NCI-H2107 treated with DMSO at 0.1 percent for 48 hours (cell line): ENCODE data around the gene RASGEF1C.
"Not testable (repeated sequence)": the region's sequence is repeated elsewhere in the genome, so short reads cannot be mapped to it uniquely, and the experiment has no call there.

Experiments used
- DNase-seq: peaks from one replicate; lab custom pipeline; 2025; ENCODE audit not compliant: unreplicated experiment; lab: John Stamatoyannopoulos, UW

The RASGEF1C gene

DNA sequence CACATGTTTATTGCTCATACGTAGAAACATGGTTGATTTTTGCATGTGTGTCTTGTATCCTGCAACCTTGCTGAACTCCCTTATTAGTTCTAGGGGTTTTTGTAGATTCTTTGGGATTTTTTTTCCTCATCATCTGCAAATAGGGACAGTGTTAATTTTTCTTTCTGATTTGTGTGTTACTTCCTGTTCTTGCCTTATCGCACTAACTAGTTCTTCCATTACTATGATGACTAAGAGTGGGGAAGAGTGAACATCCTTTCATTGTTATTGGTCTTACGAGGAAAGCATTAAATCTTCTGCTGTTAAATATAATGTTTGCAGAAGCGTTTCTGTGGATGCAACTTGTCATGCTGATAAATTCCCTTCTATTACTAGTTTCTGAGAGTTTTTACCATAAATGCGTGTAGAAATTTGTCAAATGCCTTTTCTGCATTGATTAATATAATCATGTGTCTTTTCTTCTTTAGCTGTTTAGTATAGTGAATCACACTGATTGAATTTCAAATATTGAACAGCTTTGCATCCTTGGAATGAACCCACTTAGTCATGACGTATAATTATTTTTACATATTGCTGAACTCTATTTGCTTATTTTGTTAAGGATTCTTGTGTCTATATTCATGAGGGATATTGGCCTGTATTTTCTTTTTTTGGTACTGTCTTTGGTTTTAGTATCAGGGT is 105.4 kb downstream of the RASGEF1C start:
- DNase-seq: no peak

DNA sequence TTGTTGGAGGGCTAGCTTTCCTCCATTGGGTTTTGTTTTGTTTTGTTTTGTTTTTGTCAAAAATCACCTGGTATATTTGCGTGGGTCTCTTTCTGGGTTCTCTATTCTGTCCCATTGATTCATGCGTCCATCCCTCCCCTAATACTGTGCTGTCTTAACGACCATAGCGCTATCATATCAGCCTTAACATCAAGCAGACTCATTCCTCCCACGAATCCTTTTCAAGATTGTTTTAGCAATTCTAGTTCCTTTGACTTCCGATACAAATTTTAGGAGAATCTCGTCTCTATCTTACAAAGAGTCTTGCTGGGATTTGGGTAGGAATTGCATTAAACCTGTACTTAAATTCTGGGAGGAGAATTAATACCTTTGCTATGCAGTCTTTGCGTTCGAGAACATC is 106.4 kb downstream of the RASGEF1C start:
- no peak for DNase-seq

DNA sequence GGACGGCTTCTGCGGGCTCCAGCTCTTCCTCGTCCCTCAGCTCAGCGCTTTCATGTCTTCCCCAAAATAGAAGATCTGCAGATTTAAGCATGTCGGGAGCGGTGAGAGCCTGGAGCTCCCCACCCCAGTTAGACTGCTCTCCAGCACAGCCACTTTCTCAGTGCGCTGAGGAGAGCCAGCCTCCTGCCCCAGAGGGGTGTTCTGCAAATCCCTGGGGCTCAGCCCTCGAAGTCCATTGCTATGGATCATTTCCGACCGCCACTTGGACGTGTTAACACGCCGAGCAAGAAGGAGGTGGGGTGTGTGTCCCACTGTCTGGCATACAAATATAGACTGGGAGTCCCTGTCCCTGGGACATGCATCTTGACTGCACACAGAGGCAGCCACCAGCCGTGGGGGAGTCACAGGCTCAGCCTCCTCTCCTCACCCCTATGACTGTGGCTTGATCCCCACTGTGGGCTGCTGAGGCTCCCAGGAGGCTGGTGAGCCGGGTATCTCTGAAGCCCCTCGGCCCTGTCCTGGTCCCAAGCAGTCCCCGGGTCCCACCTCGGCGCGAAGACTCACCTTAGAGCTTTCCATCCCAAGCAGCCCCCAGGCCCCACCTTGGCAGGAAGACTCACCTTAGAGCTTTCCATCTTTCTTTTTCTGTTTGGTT is 107.4 kb downstream of the RASGEF1C start:
- DNase-seq: no peak

DNA sequence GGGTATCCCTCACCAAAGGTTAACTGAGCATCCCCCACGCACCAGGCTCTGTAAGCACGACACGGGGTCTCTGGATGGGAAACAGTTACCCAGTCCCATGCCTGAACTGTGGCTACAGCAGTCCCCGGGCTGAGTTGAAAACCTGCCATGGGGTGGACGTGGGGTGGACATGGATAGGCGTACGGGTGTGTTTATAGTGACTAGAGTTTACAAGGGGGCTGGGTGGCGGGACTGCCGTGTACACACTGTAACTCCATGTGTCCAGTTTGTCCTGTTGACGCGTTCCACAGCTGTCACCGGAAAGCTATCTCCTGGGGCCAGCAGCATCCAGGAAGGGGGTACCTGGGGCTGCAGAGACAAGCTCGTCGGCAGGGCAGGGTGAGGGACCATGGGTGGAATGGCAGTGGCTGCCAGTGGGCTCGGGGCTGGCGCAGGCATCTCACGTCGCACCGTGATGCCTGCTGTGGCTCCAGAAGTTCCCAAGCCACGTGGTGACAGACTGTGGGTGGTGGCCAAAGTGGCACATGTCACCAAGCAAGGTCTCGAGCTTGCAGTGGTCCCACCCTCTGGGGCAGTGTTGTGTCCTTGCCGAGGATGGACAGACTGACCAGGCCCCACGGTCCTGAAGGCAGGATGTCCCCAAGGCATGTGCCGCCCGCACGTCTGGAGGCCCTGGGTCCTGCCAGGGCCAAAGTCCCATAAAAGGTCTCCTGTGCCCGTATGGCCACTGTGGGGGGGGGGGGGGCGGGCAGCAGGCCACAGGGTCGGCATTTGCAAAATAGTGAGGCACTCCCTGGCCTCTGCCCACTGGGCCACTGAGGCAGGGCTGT is 108.2 kb downstream of the RASGEF1C start:
- no peak for DNase-seq

DNA sequence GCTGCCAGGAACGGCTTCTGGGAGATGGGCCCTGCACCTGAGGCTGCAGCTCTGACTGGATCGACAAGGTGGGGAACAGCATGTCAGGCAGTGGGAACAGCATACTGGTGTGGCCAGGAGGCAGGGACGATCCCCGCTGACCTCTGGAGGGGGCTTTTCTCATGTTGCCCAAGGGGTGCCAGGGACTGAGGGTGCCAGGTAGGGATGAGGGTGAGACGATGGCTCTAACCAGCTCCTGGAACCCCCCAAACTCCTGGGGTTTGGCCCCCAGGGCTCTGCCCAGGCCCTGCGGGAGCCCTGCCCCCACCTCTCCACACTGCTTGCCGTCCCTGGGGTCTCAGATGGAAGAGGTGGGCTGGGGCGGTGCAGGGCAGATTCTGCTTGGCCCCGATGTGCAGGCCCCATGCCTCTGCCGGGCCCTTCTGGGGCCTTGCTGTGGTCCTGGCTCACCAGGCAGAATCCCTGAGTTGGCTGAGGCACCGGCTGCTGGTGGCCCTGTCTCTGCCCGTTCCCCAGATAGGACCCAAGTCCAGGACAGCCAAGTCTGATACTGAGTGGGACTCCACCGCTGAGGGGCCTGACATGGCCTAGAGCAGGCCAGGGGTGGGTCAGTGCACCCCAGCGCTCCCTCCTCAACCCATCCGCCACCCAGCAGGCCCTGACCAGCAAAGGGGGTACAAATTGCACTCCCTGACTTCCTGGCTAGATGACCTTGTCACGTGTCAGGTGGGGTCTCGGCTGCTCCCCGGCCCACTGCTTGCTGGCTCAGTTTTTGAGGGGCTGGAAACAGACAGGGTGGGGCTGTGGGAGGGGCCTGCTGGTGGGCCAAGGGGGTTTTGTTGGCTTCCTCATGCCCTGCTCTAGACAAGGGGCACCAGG is 109.0 kb downstream of the RASGEF1C start:
- DNase-seq: no peak

DNA sequence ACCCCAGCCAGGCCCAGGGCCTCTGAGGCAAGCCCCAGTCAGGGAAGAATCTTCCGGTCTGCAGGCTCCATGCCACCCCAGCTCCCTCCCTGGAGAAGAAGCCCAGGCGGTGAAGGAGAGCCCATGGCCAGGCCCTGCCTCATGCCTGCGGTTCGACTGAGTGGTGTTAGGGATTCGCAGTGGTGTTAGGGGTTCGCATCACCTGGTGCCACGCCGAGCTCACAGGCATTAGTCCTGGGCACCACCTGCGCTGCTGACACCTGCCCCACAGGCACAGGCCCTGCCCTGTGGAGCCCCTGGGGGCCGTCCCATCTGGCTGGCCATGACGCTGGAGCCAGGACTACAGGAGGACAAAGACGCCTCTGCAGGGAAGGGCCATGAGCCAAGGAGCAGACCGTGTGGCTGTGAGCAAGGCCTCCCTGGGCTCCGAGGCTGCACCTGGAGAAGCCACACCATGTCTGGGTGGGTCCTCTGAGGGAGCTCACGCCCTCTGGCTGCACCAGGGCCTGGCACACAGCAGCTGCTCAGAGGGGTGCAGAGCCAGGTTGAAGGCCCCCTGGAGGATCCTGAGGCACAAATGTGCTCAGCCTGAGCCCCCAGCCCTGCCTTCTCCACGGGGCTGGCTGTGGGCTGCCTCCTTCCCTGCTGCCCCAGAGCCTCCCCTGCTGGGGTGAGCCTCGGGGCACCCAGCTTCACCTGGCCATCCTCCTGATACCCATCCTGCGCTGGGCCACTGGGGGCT is 109.8 kb downstream of the RASGEF1C start:
- no peak for DNase-seq

DNA sequence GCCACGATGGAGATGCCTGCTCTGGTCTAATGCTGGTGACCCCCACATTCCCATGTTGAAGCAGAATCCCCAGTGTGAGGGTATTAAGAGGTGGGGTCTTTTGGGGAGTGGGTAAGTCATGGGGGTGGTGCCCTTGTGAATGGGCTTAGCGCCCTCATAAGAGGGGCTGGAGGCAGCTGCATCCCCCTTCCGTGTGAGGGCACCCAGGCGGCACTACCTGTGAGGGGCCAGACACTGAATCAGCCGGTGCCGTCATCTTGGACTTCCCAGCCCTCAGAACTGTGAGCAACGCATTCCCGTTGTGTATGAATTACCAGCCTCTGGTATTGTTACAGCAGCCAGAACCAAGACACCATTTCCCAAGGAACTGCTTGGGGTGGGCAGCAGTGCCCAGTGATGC is 110.5 kb downstream of the RASGEF1C start:
- no peak for DNase-seq

DNA sequence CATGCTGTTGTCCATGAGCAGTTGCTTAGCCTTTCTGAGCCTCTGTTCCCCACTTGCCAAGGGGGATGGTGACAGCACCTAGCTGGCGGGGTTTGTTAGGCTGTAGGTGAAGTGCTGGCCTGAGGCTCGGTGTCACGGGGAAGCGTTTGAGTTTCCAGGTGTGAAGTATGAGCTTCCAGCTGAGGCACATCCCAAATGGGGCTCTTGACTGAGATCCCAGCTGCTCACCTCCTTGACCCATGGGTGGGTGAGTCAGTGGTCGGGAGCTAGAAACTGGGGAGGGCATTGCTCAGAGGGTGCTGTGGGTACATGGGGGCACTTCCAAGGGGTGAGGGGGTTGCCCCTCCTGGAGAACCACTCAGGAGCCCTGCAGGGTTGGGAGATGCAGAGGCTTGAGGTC is 111.1 kb downstream of the RASGEF1C start:
- DNase-seq: no peak

DNA sequence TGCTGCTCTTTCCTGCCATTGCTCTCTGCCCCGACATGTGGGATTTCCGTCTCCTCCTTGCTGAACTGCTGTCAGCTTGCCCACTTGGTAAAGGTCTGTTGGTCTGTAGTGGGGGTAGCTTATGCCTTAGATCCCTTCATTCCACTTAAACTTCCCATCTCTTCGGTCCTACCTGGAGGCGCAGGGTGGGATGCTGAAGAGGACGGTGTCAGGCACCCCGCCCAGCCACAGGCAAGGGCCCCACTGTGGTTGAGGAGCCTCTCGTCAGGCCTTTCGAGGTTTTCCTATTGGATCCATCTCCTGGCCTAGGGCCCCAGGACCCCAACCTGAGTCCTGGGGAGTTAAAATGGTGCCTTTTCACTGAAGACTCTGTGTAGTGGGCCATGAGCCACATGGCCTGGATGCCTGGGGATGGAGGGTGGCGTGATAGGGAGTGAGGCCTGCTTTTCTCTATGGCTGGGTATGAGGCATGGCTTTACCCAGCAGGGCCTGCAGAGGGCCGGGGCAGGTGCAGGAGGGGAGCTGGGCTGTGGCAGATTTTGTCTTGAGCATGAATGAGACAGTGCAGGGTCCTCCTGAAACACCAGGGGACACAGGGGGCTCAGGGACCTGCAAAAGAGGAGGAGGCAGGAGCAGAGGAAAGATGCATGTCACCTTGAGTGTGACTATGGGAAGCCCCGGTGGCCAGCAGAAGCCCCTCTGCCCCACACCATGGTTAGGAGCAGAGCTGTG is 111.7 kb downstream of the RASGEF1C start:
- DNase-seq: no peak

DNA sequence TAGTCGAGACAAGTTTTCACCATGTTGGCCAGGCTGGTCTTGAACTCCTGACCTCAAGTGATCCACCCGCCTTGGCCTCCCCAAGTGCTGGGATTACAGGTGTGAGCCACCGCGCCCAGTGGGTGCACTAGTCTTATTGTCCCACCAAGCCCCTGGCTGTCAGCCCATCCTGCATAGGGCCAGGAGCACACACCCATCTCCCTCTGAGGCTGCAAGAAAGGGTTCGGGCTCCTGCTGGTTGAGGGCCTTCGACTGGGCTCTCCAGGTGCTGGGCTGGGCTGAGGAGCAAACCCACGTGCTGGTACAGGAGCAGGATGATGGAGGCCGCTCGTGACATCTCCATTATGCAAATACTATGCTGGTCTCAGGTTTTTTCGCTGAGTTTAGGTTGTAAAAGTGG is 112.4 kb downstream of the RASGEF1C start:
- DNase-seq: no peak

DNA sequence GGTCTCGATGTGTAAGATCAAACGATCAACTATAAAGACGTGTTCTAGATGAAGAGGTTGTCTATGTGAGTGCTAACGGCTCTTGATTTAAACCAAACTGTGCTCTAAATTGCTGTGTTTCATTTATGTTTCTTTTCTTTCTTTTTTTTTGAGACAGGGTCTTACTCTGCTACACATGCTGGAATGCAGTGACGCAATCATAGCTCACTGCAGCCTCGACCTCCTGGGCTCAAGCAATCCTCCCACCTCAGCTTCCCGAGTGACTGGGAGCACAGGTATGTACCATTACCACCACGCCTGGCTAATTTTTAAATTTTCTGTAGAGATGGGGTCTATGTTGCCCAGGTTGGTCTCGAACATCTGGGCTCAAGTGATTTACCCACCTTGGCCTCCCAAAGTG is 113.5 kb downstream of the RASGEF1C start:
- no peak for DNase-seq

DNA sequence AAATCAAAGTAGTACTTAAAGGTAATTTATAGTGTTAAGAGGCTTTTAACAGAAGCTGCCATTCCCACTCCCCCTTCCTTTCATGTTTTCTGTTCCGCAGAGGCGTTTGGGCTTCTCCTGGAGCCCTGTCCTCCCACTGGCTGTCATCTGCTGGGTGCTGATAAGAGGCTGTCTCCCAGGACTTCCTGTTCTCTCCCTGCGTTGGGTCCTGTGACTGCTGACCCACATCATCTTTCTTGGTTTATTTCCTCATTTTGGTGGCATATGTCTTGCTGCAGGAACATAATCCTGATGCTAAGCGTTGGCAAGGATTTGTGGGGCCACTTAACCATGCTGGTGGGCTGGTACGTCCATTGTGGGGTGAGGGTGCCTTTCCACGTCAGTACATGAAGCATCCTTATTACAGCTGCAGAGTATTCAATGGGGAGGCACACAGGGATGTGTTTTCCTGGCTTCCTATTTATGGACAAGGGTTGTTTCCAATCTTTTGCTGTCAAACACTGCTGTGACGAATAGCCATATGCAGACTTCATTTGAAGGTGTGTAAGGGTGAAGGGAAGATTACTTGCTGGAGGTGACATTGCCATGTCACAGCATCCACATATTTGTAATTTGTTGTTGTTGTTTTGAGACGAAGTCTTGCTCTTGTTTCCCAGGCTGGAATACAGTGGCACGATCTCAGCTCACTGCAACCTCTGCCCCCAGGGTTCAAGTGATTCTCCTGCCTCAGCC is 115.2 kb downstream of the RASGEF1C start:
- no peak for DNase-seq

DNA sequence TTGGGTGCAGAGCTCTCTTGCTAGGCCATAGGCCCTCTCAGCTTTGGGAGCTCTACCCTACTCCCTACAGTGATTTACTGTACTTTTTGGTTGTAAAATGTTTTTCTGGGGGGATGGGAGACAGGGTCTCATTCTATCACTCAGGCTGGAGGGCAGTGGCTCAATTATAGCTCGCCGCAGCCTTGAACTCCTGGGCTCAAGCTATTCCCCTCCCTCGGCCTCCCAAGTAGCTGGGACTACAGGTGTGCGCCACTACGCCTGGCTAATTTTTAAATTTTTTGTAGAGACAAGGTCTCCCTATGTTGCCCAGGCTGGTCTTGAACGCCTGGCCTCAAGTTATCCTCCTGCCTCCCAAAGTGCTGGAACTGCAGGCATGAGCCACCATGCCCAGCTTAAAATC is 115.8 kb downstream of the RASGEF1C start:
- DNase-seq: no peak

DNA sequence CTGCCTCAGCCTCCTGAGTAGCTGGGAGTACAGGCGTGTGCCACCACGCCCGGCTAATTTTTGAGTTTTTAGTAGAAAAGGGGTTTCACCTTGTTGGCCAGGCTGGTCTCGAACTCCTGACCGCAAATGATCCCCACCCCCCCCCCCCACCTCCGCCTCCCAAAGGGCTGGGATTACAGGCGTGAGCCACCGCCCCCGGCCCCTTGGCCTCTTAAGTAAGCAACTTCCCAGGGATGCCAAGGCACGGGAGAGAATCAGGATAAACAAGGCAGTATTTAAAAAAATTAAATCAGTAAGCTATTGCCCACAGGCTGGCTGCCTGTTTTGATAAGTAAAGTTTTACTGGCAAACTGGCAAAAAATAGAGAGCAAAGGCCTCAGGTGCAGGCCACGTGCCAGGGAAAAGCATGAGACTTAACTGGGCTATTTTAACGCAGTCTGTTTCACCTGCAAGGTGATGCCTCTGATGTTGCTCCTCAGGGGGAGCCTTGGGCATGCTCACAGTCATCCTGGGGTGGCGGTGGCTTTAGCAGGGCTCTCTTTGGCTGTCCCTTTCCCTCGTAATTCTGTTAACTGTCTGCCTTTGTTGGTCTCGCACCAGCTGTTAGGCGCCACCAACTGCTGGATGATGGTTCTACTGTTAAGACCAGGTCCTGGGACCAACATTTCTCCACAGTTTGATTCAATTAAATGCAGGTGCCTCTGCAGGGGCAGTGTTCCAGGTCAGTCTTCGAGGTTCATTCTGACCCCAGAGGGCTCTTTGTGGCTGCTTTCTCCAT is 118.1 kb downstream of the RASGEF1C start:
- DNase-seq: peak; percentile 14

DNA sequence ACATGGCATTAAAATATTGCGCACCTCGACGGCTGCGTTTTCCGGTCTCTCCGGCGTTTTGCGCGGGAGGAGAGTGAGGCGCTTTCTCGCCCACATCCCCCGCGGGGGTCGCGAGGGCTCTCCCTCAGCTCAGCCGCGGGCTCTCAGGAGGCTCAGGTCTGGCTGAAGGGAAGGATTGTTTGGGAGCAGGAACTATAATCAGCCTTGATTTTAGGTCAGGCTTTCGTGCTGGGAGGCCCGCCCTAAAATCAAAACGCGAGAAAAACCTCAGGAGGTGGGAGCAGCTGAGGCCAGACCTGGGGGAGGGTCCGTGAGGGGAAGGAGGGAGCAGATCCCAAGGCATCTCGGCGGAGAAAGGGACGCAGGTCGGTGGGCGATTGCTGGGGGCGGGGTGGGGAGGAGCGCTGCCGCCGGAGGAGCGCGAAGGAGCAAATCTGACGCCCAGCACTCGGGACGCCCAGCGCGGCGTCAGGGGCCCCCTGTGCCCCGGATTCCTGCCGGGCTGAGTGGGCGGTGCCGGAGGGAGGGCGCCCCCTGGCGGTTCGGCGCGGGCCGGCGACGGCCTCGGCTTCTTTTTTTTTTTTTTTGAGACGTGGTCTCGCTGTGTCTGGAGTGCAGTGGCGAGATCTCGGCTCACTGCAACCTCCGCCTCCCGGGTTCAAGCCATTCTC is 118.8 kb downstream of the RASGEF1C start:
- DNase-seq: no peak

DNA sequence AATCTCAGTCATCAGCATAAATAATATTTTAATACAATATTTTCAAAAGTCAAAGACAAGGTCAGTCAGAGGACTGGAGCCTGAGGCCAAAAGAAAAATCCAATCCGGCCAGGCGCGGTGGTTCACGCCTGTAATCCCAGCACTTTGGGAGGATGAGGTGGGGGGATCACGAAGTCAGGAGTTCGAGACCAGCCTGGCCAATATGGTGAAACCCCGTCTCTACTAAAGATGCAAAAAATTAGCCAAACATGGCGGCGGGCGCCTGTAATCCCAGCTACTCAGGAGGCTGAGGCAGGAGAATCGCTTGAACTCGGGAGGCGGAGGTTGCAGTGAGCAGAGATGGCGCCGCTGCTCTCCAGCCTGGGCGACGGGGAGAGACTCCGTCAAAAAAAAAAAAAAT is 119.4 kb downstream of the RASGEF1C start:
- not testable (repeated sequence) for DNase-seq

DNA sequence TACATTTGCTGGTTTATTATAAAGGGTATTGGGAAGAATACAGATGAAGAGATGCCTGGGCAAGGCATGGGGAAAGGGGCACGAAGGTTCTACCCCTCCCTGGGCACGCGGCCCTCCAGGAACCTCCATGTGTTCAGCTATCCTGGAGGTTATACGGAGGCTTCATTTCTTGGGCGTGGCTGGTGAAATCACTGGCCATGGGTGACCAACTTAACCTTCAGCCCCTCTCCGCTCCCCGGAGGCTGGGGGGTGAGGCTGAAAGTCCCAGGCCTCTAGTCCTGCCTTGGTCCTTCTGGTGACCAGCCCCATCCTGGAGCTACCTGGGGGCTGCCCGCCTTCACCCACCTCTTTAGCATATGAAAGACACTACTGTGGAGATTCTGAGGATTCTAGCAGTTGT is 120.5 kb downstream of the RASGEF1C start:
- DNase-seq: no peak
